ENCODE measurements around the gene TIAL1.

Gene TIAL1

DNA sequence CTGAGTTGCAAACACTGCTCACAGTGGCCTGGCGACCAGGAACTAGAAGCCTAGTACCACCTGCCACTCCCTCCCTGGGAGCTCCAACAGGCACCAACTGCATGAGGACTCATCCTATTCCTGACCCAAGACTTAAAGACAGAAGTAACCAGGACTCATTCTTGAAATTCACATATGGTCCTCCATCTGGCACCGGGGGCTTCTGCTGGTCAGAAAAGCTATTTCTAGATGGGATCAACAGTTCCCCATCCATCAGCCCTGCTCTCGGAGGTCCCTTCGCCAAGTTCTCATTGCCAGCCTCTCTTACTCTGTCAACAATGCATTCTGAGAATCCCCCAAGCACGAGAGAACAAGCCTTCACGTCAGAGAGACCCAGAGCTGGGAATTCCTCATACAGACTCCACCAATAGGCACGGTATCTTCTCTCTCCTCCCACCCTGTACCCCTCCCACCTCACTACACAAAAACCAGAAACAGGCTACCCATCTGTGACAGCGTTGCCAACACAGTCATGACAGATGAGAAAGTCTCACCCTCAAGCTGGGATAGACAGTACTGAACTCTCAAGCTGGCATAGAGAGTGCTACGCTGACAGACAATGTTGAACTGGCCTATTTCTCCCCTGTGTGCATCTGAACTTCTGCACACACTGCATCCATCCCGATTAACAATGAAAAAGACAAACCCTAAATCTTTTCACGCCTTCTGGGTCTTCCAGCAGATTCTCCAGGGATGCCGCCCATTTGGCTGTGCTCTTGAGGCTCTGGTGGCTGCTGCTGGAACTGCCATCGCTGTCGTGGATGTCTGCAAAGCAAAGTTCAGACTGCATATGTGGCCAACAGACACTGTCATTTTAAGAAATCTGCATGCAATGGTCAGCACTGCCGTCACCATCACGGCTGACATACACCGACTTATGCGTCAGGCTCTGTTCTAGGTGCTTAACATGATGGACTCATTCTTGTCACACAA is 69.9 kb downstream of the TIAL1 start:
- DNase-seq, result no peak

DNA sequence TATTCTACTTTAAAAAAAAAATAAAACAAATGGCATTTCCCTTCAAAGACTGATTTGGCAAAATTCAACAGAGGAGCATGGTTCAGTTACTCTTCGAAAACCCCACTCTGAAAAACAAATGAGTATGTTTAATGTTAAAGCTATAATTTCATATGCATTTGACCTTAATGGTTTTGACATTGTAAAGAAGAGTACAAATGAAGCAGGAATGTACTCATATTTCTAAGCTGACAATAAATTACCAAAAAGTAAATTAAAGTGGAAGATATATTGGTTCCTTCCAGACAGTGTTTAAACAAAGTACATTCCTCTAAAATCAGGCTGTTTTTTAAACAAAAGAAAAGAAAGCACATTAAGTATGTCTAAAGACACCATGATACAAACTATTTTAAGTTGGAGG is 70.6 kb downstream of the TIAL1 start:
- no peak for DNase-seq

DNA sequence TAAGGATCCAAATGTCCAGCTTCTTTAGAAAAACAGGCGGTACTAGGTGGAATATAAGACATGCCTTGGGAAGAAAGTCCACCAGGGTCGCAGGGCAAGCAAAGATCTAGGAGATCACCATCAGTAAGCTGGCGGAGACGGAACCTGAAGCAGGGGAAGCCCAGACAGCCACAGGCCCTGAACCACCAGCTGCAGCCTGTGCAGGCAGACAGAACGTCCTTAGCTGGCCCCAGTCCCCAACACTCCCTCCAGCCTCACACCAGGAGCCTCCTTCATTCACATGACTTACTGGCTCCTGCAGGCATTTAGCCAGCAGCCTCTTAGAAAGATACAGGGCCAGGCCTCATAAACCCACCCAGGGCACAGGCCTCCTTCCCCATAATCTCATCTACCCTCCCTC is 71.6 kb downstream of the TIAL1 start:
- no peak for DNase-seq

DNA sequence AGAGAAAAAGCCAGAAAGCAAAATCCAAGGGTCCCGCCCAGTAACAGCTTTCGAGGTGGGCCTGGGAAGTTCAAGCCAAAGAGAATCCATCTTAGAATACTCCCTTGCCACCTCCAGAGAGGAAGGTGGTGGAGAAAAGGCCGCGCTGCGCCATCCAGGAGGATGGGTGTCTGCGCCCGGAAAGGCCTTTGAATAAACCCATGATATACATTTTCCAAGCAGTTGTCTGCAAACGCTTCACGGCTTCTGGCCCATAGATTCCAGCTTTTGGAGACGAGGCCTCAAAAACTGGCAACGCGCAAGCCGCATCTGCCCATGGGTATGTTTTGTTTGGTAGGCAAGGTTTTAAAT is 72.1 kb downstream of the TIAL1 start:
- no peak for DNase-seq

DNA sequence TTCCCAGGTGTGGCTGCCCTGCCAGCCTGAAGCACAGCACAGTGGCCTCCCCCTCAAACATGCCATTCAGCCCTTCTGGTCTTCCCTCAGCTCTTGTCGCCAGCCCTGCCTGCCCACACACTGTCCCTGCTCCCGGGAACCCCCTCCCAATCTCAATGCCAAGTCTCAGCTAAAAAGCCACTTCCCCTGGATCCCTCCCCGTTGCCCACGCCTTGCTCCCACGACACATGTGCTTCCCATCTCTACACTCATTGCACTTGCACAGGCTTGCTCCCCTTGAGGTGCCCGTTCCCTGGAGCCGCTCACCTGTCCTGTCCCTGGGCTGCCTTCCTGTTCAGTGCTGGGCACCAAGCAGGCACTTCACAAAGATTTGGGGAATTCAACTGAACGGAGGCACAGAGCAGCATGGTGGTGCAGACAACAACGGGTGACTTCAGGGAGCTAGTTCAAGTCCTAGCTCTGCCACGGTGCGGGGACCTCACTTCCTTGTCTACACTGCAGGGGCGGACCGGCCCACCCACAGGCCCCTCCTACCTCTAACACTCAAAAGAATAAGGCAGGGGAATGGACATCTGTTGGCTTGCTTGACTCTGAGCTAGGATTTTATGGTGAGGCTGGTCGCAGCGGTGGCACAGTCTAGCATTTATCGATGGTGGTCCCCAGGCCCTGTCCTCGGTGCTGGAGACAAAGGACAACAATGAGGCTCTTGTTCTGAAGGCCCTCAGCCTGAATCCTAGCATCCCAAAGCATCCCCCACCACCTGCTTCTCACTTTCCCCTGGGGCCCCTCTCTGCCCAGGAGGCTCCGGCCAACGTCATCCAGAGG is 72.7 kb downstream of the TIAL1 start:
- no peak for DNase-seq

Data from NCI-H2171 (cell line).